ENCODE results near the gene GATM. TPM values are rescaled to one million over a fixed set of nuclear protein-coding genes. Genes with fewer than 3 reads are reported as not detected.
A peak's percentile ranks its signal among the peaks of the same experiment; 100 is the strongest.

The GATM gene
- total RNA-seq, 3 donors from 2014 or later, result 7.7 to 21.2 (median 8.9) TPM

- DNase-seq (peak in 1 of 3 donors; percentile 39), ATAC-seq (peak; percentile 18)
- no peaks in the 10 kb centered on the region for H3K36me3 ChIP-seq (ENCODE audit: low read depth)
- peaks cover 22% of the 10 kb centered on the region for H3K4me1 ChIP-seq (ENCODE audit: low read depth)
- TF ChIP-seq CTCF (IDR thresholded peaks at IDR 0.05), result no peak
- intact Hi-C loops (cut with DNase I, micrococcal nuclease), result loop anchor here in 1 of 2 donors (10.0 kb wide), 1 partner anchor 197 kb away; no protein-coding TSS in a partner anchor
- peak overlapping the region; percentile 96 for H3K4me3 ChIP-seq
- H3K9me3 ChIP-seq, result no peaks in the 10 kb centered on the region
These were observed 23.4 kb upstream of the GATM start for GRCh38 chr15:45401665-45402161.

- H3K36me3 ChIP-seq (ENCODE audit: low read depth), result no peaks in the 10 kb centered on the region
- no peaks in the 10 kb centered on the region for H3K9me3 ChIP-seq
- TF ChIP-seq CTCF (IDR thresholded peaks at IDR 0.05), result peak; percentile 41
- no peak overlapping the region for H3K4me3 ChIP-seq
- no peak for ATAC-seq
- intact Hi-C loops (cut with DNase I, micrococcal nuclease), result loop anchor here (5.0 to 10.0 kb wide), 3 partner anchors 92 to 195 kb away; no protein-coding TSS in a partner anchor
- peaks cover 20% of the 10 kb centered on the region for H3K4me1 ChIP-seq (ENCODE audit: low read depth)
- no peak for DNase-seq
These were observed 21.3 kb upstream of the GATM start for GRCh38 chr15:45399381-45400212.

- DNase-seq (no peak), ATAC-seq (no peak)
- peaks cover 10% of the 10 kb centered on the region for H3K4me1 ChIP-seq (ENCODE audit: low read depth)
- no peaks in the 10 kb centered on the region for H3K36me3 ChIP-seq (ENCODE audit: low read depth)
- intact Hi-C loops (cut with DNase I, micrococcal nuclease), result loop anchor here (5.0 to 10.0 kb wide), 2 partner anchors 90 to 92 kb away; no protein-coding TSS in a partner anchor
- TF ChIP-seq CTCF (IDR thresholded peaks at IDR 0.05), result no peak
- H3K9me3 ChIP-seq, result no peaks in the 10 kb centered on the region
- no peak overlapping the region for H3K4me3 ChIP-seq
These were observed 18.8 kb upstream of the GATM start for GRCh38 chr15:45397116-45397665.

- TF ChIP-seq CTCF (IDR thresholded peaks at IDR 0.05), result no peak
- H3K4me3 ChIP-seq, result no peak overlapping the region
- intact Hi-C loops (cut with DNase I, micrococcal nuclease), result loop anchor here (5.0 to 10.0 kb wide), 2 partner anchors 89 to 91 kb away; no protein-coding TSS in a partner anchor
These were observed 17.6 kb upstream of the GATM start for GRCh38 chr15:45395943-45396342.

GRCh38 chr15:45394681-45395080, 16.3 kb upstream of the GATM start:
- no peak for DNase-seq
- H3K4me1 ChIP-seq (ENCODE audit: low read depth), result no peaks in the 10 kb centered on the region
- intact Hi-C loops (cut with DNase I, micrococcal nuclease), result loop anchor here (5.0 to 10.0 kb wide), 2 partner anchors 87 to 90 kb away; no protein-coding TSS in a partner anchor
- H3K9me3 ChIP-seq, result no peaks in the 10 kb centered on the region
- no peak overlapping the region for H3K4me3 ChIP-seq
- H3K36me3 ChIP-seq (ENCODE audit: low read depth), result no peaks in the 10 kb centered on the region
- ATAC-seq, result no peak
- no peak for TF ChIP-seq CTCF (IDR thresholded peaks at IDR 0.05)

More at GRCh38 chr15:45395943-45396342, 17.6 kb upstream of the GATM start:
- H3K36me3 ChIP-seq (ENCODE audit: low read depth), result no peaks in the 10 kb centered on the region
- H3K4me1 ChIP-seq (ENCODE audit: low read depth), result peaks cover under 1% of the 10 kb centered on the region
- ATAC-seq, result peak; percentile 49
- no peaks in the 10 kb centered on the region for H3K9me3 ChIP-seq
- DNase-seq, result no peak
